NCI-H128 (cell line): ENCODE results near the gene POU6F1.
"Not testable (repeated sequence)": the region's sequence is repeated elsewhere in the genome, so short reads cannot be mapped to it uniquely, and the experiment has no call there.

Source experiments
- DNase-seq: peaks from one replicate; lab custom pipeline; 2025; ENCODE audit not compliant: unreplicated experiment; lab: John Stamatoyannopoulos, UW

Gene POU6F1, protein sequence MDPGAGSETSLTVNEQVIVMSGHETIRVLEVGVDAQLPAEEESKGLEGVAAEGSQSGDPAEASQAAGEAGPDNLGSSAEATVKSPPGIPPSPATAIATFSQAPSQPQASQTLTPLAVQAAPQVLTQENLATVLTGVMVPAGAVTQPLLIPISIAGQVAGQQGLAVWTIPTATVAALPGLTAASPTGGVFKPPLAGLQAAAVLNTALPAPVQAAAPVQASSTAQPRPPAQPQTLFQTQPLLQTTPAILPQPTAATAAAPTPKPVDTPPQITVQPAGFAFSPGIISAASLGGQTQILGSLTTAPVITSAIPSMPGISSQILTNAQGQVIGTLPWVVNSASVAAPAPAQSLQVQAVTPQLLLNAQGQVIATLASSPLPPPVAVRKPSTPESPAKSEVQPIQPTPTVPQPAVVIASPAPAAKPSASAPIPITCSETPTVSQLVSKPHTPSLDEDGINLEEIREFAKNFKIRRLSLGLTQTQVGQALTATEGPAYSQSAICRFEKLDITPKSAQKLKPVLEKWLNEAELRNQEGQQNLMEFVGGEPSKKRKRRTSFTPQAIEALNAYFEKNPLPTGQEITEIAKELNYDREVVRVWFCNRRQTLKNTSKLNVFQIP

DNA sequence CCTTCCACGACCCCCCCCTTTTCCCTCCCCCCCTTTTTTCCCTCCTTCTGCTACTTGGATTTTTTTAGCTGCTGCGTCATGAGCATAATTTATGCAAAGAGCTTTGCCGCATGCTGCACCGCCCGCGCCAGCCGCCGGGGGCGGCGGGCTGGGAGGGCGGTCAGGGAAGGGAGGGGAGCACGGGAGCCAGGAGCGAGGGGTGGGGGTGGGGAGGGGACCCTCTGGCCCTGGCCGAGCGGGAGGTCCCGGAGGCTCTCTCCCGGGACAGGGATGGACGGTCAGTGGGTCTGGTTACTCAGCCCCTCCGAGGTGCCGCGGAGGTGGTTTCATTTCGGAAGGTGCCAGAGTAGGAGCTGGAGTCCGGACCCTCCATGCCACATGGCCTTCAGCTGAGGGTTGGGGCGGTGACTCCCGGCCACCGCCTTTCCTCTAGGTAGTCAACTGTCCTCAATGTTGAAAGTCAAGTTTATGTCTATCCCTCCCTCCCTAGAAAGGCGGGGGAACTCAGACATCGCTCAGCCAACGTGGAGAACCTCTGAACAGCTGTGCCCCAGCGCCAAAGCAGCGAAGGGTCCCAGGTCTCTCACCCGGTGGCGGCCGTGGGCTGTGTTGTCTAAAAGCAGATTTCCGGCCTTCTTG, at the start of gene POU6F1:
POU6F1 (minus strand) TSS at position 95 of the 639 bp plus-strand sequence. CDS start 11,226 bp downstream, outside the sequence.
- peak; percentile 18 for DNase-seq

GRCh38 chr12:51265024-51265423, 47.2 kb upstream of the POU6F1 start:
- no peak for DNase-seq

GRCh38 chr12:51264297-51264696, 46.4 kb upstream of the POU6F1 start:
- no peak for DNase-seq

DNA sequence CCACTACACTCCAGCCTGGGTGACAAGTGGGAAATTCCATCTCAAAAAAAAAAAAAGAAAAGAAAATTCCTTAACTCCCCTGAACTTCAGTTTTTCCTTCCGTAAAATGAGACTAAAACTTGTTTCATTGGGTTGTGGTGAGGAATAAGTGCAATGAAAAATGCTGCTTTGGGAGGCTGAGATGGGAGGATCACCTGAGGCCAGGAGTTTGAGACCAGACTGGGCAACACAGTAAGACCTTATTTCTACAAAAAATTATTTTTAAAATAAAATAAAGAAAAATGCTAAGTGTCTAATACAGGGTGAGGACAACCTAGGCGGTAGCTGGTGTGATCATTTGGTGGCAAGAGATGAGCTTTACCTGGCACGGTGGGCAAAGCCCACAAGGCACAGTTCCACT, 45.5 kb upstream of the POU6F1 start:
- DNase-seq = no peak

DNA sequence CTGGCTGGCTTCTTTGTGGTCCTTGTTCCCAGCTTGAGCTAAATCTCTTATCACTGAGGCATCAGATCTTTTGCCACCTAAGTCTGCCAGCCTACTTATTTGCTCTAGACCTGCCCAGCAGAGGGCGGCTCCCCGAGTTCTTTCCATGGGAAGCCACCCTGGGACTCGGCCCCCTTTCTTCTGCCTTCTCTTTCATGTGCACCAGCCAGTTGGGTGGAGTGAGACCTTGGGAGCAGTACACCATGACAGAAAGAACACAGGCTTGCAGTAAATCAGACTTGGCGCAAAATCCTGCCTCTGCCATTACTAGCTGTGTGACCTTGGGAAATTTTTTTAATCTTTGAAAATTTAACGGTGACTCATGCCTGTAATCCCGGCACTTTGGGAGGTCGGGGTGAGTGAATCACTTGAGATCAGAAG, 44.9 kb upstream of the POU6F1 start:
- no peak for DNase-seq

- DNase-seq = not testable (repeated sequence)
Measured at GRCh38 chr12:51259600-51259999, 41.7 kb upstream of the POU6F1 start.

- DNase-seq = no peak
Measured at GRCh38 chr12:51254536-51254935, 36.7 kb upstream of the POU6F1 start.

DNA sequence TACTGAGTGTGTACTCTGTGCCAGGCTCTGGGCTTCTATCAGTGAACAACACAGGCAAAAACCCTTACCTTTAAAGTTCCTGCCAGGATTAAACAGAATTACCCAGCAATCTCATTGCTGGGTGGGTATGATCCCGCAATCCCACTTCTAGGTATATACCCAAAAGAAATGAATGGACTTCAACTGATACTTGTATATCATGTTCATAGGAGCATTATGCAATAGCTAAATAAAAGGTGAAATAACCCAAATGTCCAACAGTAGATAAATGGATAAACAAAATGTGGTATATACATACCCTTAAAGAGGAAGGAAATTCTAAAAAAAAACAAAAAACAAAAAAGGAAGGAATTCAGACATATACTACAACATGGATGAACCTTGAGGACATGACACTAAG, 35.4 kb upstream of the POU6F1 start:
- no peak for DNase-seq

GRCh38 chr12:51247523-51248206, 29.8 kb upstream of the POU6F1 start:
- DNase-seq = no peak

GRCh38 chr12:51246254-51246853, 28.5 kb upstream of the POU6F1 start:
- DNase-seq = no peak

DNA sequence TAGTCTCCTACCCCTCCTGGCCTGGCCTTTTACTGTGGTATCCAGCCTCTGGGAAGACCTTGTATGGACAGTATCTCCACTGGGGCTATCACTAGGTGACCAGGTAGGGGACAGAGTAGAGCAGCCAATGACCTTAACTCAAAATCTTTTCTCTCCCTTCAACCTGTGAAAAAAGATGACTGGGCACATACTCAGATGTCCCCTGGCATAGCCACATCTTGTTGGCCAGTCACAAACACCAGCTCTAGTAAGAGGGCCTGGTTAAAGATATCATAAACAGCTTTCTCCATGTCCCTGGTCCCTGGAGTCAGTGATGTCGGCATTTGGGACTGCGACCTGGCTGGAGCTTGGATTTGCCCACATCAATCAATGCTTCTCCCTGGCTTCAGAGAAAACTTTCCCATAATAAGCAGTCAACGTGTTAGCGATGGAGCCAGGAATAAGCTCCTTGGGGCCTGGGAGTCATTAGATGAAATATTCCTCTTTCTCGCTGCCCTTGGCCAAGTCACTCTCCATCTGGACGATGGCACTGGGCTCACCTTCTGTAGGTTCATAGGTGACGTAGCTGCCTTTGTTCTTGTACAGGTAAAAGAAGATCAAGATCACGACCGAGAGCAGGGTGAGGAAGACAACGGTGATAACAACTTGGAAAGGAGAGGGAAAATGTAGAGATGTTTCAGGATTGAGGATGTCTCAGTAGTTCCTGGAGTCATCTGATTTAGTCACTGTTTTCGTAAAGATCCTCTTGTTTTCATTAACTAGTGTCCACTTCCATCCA, 27.8 kb upstream of the POU6F1 start:
- no peak for DNase-seq

DNA sequence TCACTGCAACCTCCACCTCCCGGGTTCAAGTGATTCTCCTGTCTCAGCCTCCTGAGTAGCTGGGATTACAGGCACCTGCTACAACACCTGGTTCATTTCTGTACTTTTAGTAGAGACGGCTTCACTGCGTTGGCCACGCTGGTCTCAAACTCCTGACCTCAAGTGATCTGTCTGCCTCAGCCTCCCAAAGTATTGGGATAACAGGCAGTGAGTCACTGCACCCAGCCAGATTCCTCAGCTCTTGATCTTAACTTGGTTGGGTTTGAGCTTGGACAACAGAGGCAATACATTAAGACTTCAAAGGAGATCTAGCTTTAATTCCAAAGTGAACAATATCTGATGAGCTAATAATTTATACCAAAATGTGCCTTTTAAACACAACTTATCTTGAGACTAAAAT, 26.4 kb upstream of the POU6F1 start:
- no peak for DNase-seq

- DNase-seq = no peak
Measured at GRCh38 chr12:51242876-51243275, 25.0 kb upstream of the POU6F1 start.

GRCh38 chr12:51242120-51242519, 24.3 kb upstream of the POU6F1 start:
- DNase-seq = no peak

GRCh38 chr12:51240971-51241370, 23.1 kb upstream of the POU6F1 start:
- no peak for DNase-seq

- peak; percentile 89 for DNase-seq
Measured at GRCh38 chr12:51238510-51239334, 20.9 kb upstream of the POU6F1 start, which contains the start of gene DAZAP2. Gene DAZAP2 (plus strand): TSS chr12:51238826. CDS start chr12:51238908, 82 bp downstream.

- no peak for DNase-seq
Measured at GRCh38 chr12:51238037-51238509, 20.2 kb upstream of the POU6F1 start.

DNA sequence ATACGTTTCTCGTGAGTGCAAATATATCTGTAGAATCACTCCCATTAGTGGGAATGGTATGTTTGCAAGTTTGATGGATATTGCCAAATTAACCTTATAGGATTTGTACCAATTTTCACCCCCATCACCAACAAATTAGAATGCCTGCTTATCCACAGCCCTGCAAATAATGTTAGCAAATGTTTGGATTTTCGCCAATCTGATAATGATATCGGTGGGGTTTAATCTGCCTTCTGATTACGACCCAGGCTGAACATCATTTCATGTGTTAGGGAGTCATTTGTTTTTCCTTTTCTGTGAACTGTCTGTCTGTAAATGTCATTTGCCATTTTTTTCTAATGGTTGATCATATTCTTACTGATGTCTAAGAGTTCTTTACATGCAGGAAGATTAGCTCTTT, 16.7 kb upstream of the POU6F1 start:
- no peak for DNase-seq

- no peak for DNase-seq
Measured at GRCh38 chr12:51232642-51233041, 14.8 kb upstream of the POU6F1 start.
